Sigmoid colon (tissue), 7 donors: ENCODE measurements around the gene KCTD11. TPM values are rescaled to one million over a fixed set of nuclear protein-coding genes. Genes with fewer than 3 reads are reported as not detected.

Experiments
- DNase-seq: peaks from one replicate; pipeline ENCODE4 v3.0.0-alpha.2; 2019
- H3K27ac ChIP-seq, 4 donors: fragments of 200-600 bp; sonication (generic); one replicate each; pipeline ENCODE4 v1.5.1; 2016 to 2019; ENCODE audit warnings: mild to moderate bottlenecking in 1 of 4
- H3K27me3 ChIP-seq, 3 donors: fragments of 200-600 bp; sonication (generic); one replicate each; pipeline ENCODE4 v1.5.1; 2019; ENCODE audit warnings: mild to moderate bottlenecking in 1 of 3
- H3K36me3 ChIP-seq, 4 donors: fragments of 200-600 bp; sonication (generic); one replicate each; pipeline ENCODE4 v1.5.1; 2016 to 2019
- H3K4me1 ChIP-seq, 4 donors: fragments of 200-600 bp; sonication (generic); one replicate each; pipeline ENCODE4 v1.5.1; 2017 to 2019
- H3K4me3 ChIP-seq, 4 donors: fragments of 200-600 bp; sonication (generic); one replicate each; pipeline ENCODE4 v1.5.1; 2017 to 2019; ENCODE audit warnings: mild to moderate bottlenecking in 2 of 4, moderate library complexity in 1 of 4
- H3K9me3 ChIP-seq, 4 donors: fragments of 200-600 bp in 3 of 4; sonication (generic) in 3 of 4; one replicate each; pipeline versions ENCODE4 v1.5.1 to v1.6.1; 2013 to 2019
- CTCF ChIP-seq, 4 experiments: fragments of 450-650 bp in 3 of 4; fragments of 200-600 bp in 1 of 4; IDR thresholded peaks; one replicate each; pipeline ENCODE4 v1.5.1; 2016 to 2019; ENCODE audit warnings: antibody characterized with exemption in 4 of 4, mild to moderate bottlenecking in 3 of 4, moderate library complexity in 2 of 4
- EP300 ChIP-seq, 4 donors: sonication (generic); formaldehyde crosslinking; IDR thresholded peaks; one replicate each; pipeline ENCODE4 v1.6.1; 2017; ENCODE audit warnings: antibody characterized with exemption in 4 of 4
- POLR2A ChIP-seq, 2 donors: fragments of 450-650 bp; IDR thresholded peaks; one replicate each; pipeline ENCODE4 v1.6.1; 2016; ENCODE audit warnings: antibody characterized with exemption in 2 of 2, mild to moderate bottlenecking in 2 of 2, moderate library complexity in 2 of 2
- POLR2AphosphoS5 ChIP-seq, 4 donors: sonication (generic); formaldehyde crosslinking; IDR thresholded peaks; one replicate each; pipeline ENCODE4 v1.6.1; 2017; ENCODE audit warnings: antibody characterized with exemption in 4 of 4
- WGBS, 2 donors: extraction: QIAGEN DNeasy Blood & Tissue Kit; methylation state at CpG; one replicate each; pipeline ENCODE4 v1.1.7; 2013; 5-methylcytosine and 5-hydroxymethylcytosine counted together
- intact Hi-C: fragments of 100-400 bp; cut with DNase I; formaldehyde crosslinking; loops from one replicate; pipeline ENCODE4 v1.15.1; 2023
- polyA plus RNA-seq, 3 donors: library from polyadenylated mRNA; stranded (reverse); fragments of 200-250 nt; gene quantifications; one replicate each; pipeline ENCODE4 v1.2.3, GENCODE V29; 2013
- total RNA-seq, 4 donors: library from RNA; depleted of rRNA; stranded (reverse); fragments of >200 nt; gene quantifications; one replicate each; pipeline ENCODE4 v1.1.0, GENCODE V29; 2016
- donor health status: healthy with polysubstance abuse.
- donor health status: Bipolar disorder and iron deficiency.
- donor health status: healthy.

The KCTD11 gene
- total and polyA plus RNA-seq, 7 donors: 4.4 to 11.7 (median 6.2) TPM

GRCh38 chr17:7340179-7340578, 11.8 kb upstream of the KCTD11 start:
- Histone ChIP-seq H3K27ac (no peak overlapping the region), H3K27me3 (peaks cover 11 to 72% (median 18%) of the 10 kb centered on the region in 3 donors), H3K4me3 (no peak overlapping the region), H3K9me3 (no peaks in the 10 kb centered on the region), H3K4me1 (no peaks in the 10 kb centered on the region), H3K36me3 (no peaks in the 10 kb centered on the region)
- DNase-seq: no peak
- 65 to 85% methylated on average over 2 of the region's 2 CpGs for WGBS, 2 donors
- TF ChIP-seq EP300 (IDR thresholded peaks at IDR 0.05) (no peak), POLR2AphosphoS5 (IDR thresholded peaks at IDR 0.05) (no peak), CTCF (IDR thresholded peaks at IDR 0.05) (no peak), POLR2A (IDR thresholded peaks at IDR 0.05) (no peak)
- intact Hi-C loops: loop anchor here (5.0 kb wide), 1 partner anchor 78 kb away; the partner anchor contains the start of gene CLDN7

DNA sequence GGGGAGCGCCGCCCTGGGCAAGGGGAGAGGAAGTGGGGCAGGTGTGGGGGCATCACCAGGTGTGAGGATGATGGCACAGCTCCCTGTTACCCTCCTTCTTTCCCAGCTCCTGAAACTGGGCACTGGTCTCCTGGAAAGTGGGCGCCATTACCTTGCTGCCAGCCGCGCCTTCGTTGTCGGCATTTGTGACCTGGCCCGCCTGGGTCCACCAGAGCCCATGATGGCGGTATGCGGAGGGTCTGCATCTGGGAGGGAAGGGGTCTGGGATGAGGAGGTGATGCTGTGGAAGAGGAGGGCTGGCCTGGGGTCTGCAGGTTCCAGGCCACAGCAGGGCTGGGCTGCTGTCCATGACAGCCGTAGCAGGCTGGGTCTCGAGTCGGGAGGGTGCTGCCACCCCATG, 10.1 kb upstream of the KCTD11 start:
- intact Hi-C loops: loop anchor here (5.0 kb wide), 1 partner anchor 80 kb away; the partner anchor contains the start of gene CLDN7
- Histone ChIP-seq H3K27ac (no peak overlapping the region), H3K9me3 (no peaks in the 10 kb centered on the region), H3K4me3 (no peak overlapping the region), H3K36me3 (no peaks in the 10 kb centered on the region), H3K4me1 (no peaks in the 10 kb centered on the region), H3K27me3 (peaks cover 11 to 59% (median 18%) of the 10 kb centered on the region in 3 donors)
- no peak for DNase-seq
- TF ChIP-seq EP300 (IDR thresholded peaks at IDR 0.05): no peak
- TF ChIP-seq POLR2AphosphoS5 (IDR thresholded peaks at IDR 0.05): no peak
- no peak for TF ChIP-seq POLR2A (IDR thresholded peaks at IDR 0.05)
- TF ChIP-seq CTCF (IDR thresholded peaks at IDR 0.05): no peak
- WGBS, 2 donors: 95% methylated on average over 13 of the region's 13 CpGs

- DNase-seq: no peak
- no peak overlapping the region for H3K27ac ChIP-seq
- no peak overlapping the region for H3K4me3 ChIP-seq
- TF ChIP-seq POLR2A (IDR thresholded peaks at IDR 0.05) (no peak), CTCF (IDR thresholded peaks at IDR 0.05) (no peak), POLR2AphosphoS5 (IDR thresholded peaks at IDR 0.05) (no peak), EP300 (IDR thresholded peaks at IDR 0.05) (no peak)
- H3K27me3 ChIP-seq: peaks cover 11 to 47% (median 18%) of the 10 kb centered on the region in 3 donors
- H3K36me3 ChIP-seq: no peaks in the 10 kb centered on the region
- WGBS, 2 donors: 77 to 86% methylated on average over 15 of the region's 15 CpGs
- intact Hi-C loops: loop anchor here (5.0 kb wide), 1 partner anchor 81 kb away; the partner anchor contains the start of gene CLDN7
- H3K4me1 ChIP-seq: no peaks in the 10 kb centered on the region
- no peaks in the 10 kb centered on the region for H3K9me3 ChIP-seq
Measured at GRCh38 chr17:7343250-7343649, 8.7 kb upstream of the KCTD11 start.

DNA sequence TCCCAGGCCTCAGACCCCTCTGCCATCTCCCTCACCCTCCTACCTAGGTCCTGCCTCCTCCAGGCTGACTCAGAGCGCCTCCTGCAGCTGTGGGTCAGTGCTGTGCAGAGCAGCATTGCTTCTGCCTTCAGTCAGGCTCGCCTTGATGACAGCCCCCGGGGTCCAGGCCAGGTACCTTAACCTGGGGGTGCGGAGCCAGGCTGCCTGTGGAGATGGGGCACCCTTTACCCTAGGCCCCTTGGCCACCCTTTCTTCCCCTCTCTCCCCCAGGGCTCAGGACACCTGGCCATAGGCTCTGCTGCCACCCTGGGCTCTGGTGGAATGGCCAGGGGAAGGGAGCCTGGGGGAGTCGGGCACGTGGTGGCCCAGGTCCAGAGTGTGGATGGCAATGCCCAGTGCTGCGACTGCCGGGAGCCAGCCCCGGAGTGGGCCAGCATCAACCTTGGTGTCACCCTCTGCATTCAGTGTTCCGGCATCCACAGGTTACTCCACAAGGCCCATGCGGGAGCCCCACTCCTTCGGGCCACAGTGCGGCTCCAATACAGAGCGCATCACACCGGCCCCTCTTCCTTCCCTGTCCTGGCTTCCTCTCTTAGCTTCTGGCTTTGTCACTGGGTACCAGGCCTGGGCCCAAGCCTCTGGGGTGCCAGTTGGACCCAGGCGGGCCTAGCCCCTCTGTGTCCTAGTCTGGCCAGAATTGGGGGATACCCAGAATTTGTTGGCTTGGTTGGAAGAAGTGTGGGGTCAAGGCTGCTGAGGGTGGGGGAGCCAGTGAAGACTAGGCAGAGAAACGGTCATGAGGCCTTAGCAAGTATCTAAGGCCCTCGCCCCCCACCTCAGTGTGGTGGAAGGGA, 5.0 kb upstream of the KCTD11 start:
- Histone ChIP-seq H3K27me3 (peaks cover 4 to 16% (median 4%) of the 10 kb centered on the region in 3 donors), H3K4me3 (no peak overlapping the region), H3K9me3 (no peaks in the 10 kb centered on the region), H3K36me3 (no peaks in the 10 kb centered on the region), H3K4me1 (peaks cover 0 to 23% (median 12%) of the 10 kb centered on the region in 4 donors), H3K27ac (no peak overlapping the region)
- TF ChIP-seq POLR2A (IDR thresholded peaks at IDR 0.05): no peak
- no peak for TF ChIP-seq CTCF (IDR thresholded peaks at IDR 0.05)
- WGBS, 2 donors: 70 to 89% methylated on average over 18 of the region's 18 CpGs
- DNase-seq: no peak
- intact Hi-C loops: no loop called here
